ENCODE measurements around the gene EMX1. TPM values are rescaled to one million over a fixed set of nuclear protein-coding genes. Genes with fewer than 3 reads are reported as not detected.

The EMX1 gene
- total RNA-seq, 1 donor from 2014 or later: not detected

DNA sequence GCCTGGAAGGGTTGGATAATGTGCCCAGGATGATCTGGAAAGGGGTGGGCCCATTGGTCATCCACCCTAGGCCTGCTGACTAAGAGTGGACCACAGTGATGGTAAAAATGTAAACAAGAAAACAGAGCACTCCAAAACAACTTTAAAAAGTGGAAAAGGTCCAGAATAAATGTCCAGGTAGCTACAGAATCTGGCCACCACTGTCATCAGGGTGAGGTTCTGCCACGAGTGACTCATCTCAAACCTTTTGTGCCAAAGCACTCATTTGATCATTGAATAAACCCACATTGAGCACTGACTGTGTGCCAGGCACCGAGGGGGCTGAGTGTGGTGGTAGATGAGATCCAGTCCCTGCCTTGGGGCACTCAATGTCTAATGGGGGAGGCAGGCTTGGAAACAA, 64.9 kb downstream of the EMX1 start:
- H3K4me3 Mint-ChIP-seq (ENCODE audit: unreplicated experiment): no peak overlapping the region
- DNase-seq (ENCODE audit: low spot score): no peak
- TF ChIP-seq, protein P1, sequence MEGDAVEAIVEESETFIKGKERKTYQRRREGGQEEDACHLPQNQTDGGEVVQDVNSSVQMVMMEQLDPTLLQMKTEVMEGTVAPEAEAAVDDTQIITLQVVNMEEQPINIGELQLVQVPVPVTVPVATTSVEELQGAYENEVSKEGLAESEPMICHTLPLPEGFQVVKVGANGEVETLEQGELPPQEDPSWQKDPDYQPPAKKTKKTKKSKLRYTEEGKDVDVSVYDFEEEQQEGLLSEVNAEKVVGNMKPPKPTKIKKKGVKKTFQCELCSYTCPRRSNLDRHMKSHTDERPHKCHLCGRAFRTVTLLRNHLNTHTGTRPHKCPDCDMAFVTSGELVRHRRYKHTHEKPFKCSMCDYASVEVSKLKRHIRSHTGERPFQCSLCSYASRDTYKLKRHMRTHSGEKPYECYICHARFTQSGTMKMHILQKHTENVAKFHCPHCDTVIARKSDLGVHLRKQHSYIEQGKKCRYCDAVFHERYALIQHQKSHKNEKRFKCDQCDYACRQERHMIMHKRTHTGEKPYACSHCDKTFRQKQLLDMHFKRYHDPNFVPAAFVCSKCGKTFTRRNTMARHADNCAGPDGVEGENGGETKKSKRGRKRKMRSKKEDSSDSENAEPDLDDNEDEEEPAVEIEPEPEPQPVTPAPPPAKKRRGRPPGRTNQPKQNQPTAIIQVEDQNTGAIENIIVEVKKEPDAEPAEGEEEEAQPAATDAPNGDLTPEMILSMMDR (IDR thresholded peaks at IDR 0.05): no peak
- no peaks in the 10 kb centered on the region for H3K9me3 Mint-ChIP-seq (ENCODE audit: low read depth)
- H3K4me1 Mint-ChIP-seq (ENCODE audit: low read depth): no peaks in the 10 kb centered on the region
- no peaks in the 10 kb centered on the region for H3K27me3 Mint-ChIP-seq (ENCODE audit: low read depth)
- H3K36me3 Mint-ChIP-seq (ENCODE audit: low read depth): peaks cover 8% of the 10 kb centered on the region
- H3K27ac Mint-ChIP-seq (ENCODE audit: unreplicated experiment): no peak overlapping the region

DNA sequence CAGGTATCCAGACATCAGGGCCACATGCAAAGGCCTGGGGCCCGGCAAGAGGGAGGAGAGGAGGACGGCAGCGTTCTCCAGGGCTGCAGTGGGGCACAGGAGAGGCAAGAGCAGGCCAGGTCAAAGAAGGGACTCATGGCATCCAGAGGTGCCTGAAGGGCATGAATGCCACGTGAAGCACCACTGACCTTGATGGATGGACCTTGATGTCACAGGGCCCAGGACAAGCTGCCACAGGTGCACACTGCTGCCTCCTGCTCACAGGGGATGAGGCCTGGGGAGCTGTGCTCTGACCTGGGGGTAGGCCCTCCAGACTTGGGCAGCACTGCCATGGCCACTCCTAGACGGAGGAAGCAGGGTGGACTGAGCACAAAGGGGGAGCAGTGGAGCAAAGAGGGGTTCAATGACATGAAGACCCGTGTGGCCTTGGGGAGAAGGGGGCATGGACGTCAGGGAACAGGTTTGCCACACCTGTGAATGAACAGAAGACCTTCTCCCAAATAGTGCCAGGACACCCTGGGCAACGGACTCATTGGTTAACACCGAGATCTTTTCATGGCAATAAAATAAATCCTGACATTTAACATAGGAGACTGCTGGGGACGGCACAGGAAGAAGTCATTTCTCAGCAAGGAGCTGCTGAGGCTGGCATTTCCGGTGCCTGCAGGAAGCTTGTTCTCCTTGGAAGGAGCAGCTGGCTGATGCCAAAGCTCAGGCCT, 65.6 kb downstream of the EMX1 start:
- no peak overlapping the region for H3K4me3 Mint-ChIP-seq (ENCODE audit: unreplicated experiment)
- H3K27me3 Mint-ChIP-seq (ENCODE audit: low read depth): no peaks in the 10 kb centered on the region
- H3K9me3 Mint-ChIP-seq (ENCODE audit: low read depth): no peaks in the 10 kb centered on the region
- peaks cover 8% of the 10 kb centered on the region for H3K36me3 Mint-ChIP-seq (ENCODE audit: low read depth)
- peak; percentile 62 for DNase-seq (ENCODE audit: low spot score)
- no peaks in the 10 kb centered on the region for H3K4me1 Mint-ChIP-seq (ENCODE audit: low read depth)
- no peak overlapping the region for H3K27ac Mint-ChIP-seq (ENCODE audit: unreplicated experiment)
- TF ChIP-seq, protein P1 (IDR thresholded peaks at IDR 0.05): no peak

DNA sequence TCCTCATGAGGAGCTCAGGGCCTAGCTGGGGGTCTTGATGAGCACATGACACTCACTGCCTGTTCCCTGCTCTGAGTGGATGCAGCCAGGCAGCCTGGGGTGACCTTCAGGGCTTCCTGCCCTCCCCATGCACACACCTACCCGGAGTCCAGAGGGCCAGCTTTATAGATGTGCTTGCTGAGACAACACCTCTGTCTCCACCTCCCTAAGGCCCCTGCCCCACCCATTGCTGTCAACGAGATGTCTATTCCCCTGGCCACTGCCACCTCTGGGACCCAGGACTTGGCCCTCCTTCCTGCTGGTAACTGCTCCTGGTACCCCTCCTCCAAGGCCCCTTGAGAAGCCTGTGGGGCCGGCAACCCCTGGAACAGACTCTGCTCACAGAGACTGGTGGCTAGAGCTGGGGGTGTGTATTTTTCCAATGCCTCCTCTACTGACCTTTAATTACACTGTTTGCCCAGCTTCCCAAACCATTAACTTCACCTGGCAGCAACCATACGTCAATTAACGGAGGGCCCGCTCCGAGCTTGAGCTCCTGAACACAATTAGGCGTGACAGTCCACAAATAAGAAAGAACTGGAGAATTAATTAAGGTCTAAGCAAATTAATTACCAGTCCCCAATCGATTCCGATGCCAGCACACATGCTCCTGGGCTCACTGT, 66.3 kb downstream of the EMX1 start:
- no peaks in the 10 kb centered on the region for H3K27me3 Mint-ChIP-seq (ENCODE audit: low read depth)
- DNase-seq (ENCODE audit: low spot score): peak; percentile 88
- no peaks in the 10 kb centered on the region for H3K4me1 Mint-ChIP-seq (ENCODE audit: low read depth)
- no peak overlapping the region for H3K27ac Mint-ChIP-seq (ENCODE audit: unreplicated experiment)
- TF ChIP-seq, protein P1 (IDR thresholded peaks at IDR 0.05): no peak
- H3K36me3 Mint-ChIP-seq (ENCODE audit: low read depth): peaks cover 9% of the 10 kb centered on the region
- no peaks in the 10 kb centered on the region for H3K9me3 Mint-ChIP-seq (ENCODE audit: low read depth)
- no peak overlapping the region for H3K4me3 Mint-ChIP-seq (ENCODE audit: unreplicated experiment)

DNA sequence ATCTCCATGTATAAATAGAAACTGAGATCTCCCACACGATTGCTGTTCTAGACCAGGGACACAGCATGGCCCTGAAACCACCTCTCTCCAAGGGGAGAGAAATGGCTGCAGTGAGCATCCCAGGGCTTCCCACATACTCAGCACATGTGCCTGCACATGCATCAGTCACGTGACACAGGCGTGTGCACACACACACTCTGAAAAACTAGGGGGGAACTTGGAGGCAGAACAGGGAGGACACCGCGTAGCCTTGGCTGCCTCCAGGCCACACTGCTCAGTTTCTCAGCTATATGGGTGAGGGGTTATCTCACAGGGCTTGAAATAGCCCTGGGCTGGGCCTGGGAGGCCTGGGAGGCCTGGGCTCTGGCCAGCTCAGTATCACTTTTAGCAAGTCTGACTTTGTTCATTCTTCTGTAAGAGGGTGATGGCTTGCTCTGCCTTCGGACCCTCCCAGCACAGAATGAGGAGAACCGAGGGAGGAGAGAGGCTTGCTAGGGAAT, 66.9 kb downstream of the EMX1 start:
- peaks cover 9% of the 10 kb centered on the region for H3K36me3 Mint-ChIP-seq (ENCODE audit: low read depth)
- no peaks in the 10 kb centered on the region for H3K27me3 Mint-ChIP-seq (ENCODE audit: low read depth)
- DNase-seq (ENCODE audit: low spot score): peak; percentile 48
- H3K4me3 Mint-ChIP-seq (ENCODE audit: unreplicated experiment): no peak overlapping the region
- TF ChIP-seq, protein P1 (IDR thresholded peaks at IDR 0.05): no peak
- no peaks in the 10 kb centered on the region for H3K9me3 Mint-ChIP-seq (ENCODE audit: low read depth)
- H3K27ac Mint-ChIP-seq (ENCODE audit: unreplicated experiment): no peak overlapping the region
- no peaks in the 10 kb centered on the region for H3K4me1 Mint-ChIP-seq (ENCODE audit: low read depth)

Other genes with a start within 250 kb of the EMX1 start
- gene EXOC6B, start 91.5 kb upstream of the EMX1 start, total RNA-seq: 25.6 to 32.2 TPM (median 31.6 TPM) in 3 replicates
- 8.9 to 13.5 TPM (median 12.8 TPM) in 3 replicates for gene SPR, start 30.1 kb upstream of the EMX1 start, total RNA-seq
- gene SFXN5, start 154.2 kb downstream of the EMX1 start, total RNA-seq: 10.6 to 18.1 TPM (median 13.5 TPM) in 3 replicates
- gene RAB11FIP5, start 195.4 kb downstream of the EMX1 start, total RNA-seq: 39.8 to 54.7 TPM (median 53.1 TPM) in 3 replicates

All from chondrocyte (in vitro differentiated cells).